Neural crest cell (in vitro differentiated cells): Measurements from ENCODE around the gene PRDM12. TPM values are rescaled to one million over a fixed set of nuclear protein-coding genes. Genes with fewer than 3 reads are reported as not detected.

Experiments used
- DNase-seq: peaks from one replicate; pipeline ENCODE4 v3.0.0; 2021; ENCODE audit warnings: low read depth, mixed read lengths, low spot score
- H3K27ac Mint-ChIP-seq: one replicate; pipeline ENCODE4 v1.8.0; 2021; ENCODE audit warnings: mild to moderate bottlenecking, mixed read lengths; ENCODE audit not compliant: unreplicated experiment
- H3K27me3 Mint-ChIP-seq: 2 replicates; pipeline ENCODE4 v1.8.0; 2021; ENCODE audit warnings: low read depth, mild to moderate bottlenecking, mixed read lengths
- H3K36me3 Mint-ChIP-seq: 2 replicates; pipeline ENCODE4 v1.8.0; 2021; ENCODE audit warnings: low read depth, mild to moderate bottlenecking, mixed read lengths
- H3K4me1 Mint-ChIP-seq: 2 replicates; pipeline ENCODE4 v1.8.0; 2021; ENCODE audit warnings: mixed read lengths
- H3K4me3 Mint-ChIP-seq: one replicate; pipeline ENCODE4 v1.8.0; 2021; ENCODE audit warnings: mild to moderate bottlenecking, mixed read lengths
- H3K9me3 Mint-ChIP-seq: 2 replicates; pipeline ENCODE4 v1.8.0; 2021; ENCODE audit warnings: mixed read lengths
- total RNA-seq: library from RNA; stranded (reverse); gene quantifications from 2 replicates; pipeline ENCODE4 v1.2.1, GENCODE V29; 2021
- TF ChIP-seq, protein P1 (sequence below): fragments of 200-600 bp; sonication (generic); conservative IDR thresholded peaks from 2 replicates; pipeline ENCODE4 v1.5.0; 2021; ENCODE audit warnings: antibody characterized with exemption, mild to moderate bottlenecking

Gene PRDM12
- total RNA-seq, 1 donor from 2014 or later = 2.2 TPM

DNA sequence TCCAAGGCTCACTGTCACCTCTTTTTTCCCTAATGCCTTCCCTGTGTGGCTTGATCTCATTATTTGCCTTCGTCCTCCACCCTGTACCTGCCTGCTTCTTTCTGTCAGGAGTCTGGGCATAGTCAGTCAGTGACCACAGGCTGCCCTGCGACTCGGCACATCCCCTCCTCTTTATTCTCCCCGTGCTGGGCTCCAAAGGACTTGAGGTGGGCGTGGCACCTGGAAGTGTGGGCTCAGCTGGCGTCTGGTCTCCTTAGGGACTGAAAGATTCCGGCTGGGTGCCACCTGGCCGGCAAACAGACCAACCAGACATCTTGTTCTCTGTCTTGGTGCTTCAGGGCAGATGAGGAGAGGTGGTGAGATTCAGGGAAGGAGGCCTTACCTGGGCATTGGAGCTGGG, 29.6 kb upstream of the PRDM12 start:
- Mint-ChIP-seq H3K4me3 (no peak overlapping the region), H3K27ac (peak overlapping the region; percentile 62), H3K4me1 (peaks cover 13% of the 10 kb centered on the region), H3K36me3 (peaks cover 13% of the 10 kb centered on the region), H3K9me3 (no peaks in the 10 kb centered on the region), H3K27me3 (peaks cover 4% of the 10 kb centered on the region)
- TF ChIP-seq, protein P1, sequence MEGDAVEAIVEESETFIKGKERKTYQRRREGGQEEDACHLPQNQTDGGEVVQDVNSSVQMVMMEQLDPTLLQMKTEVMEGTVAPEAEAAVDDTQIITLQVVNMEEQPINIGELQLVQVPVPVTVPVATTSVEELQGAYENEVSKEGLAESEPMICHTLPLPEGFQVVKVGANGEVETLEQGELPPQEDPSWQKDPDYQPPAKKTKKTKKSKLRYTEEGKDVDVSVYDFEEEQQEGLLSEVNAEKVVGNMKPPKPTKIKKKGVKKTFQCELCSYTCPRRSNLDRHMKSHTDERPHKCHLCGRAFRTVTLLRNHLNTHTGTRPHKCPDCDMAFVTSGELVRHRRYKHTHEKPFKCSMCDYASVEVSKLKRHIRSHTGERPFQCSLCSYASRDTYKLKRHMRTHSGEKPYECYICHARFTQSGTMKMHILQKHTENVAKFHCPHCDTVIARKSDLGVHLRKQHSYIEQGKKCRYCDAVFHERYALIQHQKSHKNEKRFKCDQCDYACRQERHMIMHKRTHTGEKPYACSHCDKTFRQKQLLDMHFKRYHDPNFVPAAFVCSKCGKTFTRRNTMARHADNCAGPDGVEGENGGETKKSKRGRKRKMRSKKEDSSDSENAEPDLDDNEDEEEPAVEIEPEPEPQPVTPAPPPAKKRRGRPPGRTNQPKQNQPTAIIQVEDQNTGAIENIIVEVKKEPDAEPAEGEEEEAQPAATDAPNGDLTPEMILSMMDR = no peak
- no peak for DNase-seq

DNA sequence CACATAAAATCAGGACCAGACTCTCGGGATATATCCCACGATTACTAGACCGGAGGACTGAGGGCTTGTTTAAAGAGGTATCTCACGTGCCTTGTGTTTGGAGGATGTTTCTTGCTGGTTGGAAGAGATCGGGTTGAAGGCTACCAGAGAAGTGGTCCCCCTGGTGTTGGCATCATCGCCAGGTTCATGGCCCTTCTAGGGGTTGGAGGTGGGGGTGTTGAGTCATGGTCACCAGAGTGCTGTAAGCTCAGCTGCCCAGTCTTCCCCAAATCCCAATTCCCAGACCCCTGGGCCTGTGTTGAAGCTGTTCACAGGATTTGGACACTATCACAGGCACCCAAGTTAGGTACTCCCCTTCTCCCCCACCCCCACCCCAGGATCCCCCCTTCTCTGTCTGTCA, 29.1 kb upstream of the PRDM12 start:
- H3K27ac Mint-ChIP-seq = no peak overlapping the region
- H3K36me3 Mint-ChIP-seq = peaks cover 13% of the 10 kb centered on the region
- TF ChIP-seq, protein P1 = no peak
- peaks cover 11% of the 10 kb centered on the region for H3K4me1 Mint-ChIP-seq
- no peak overlapping the region for H3K4me3 Mint-ChIP-seq
- H3K27me3 Mint-ChIP-seq = peaks cover 4% of the 10 kb centered on the region
- no peaks in the 10 kb centered on the region for H3K9me3 Mint-ChIP-seq
- no peak for DNase-seq

DNA sequence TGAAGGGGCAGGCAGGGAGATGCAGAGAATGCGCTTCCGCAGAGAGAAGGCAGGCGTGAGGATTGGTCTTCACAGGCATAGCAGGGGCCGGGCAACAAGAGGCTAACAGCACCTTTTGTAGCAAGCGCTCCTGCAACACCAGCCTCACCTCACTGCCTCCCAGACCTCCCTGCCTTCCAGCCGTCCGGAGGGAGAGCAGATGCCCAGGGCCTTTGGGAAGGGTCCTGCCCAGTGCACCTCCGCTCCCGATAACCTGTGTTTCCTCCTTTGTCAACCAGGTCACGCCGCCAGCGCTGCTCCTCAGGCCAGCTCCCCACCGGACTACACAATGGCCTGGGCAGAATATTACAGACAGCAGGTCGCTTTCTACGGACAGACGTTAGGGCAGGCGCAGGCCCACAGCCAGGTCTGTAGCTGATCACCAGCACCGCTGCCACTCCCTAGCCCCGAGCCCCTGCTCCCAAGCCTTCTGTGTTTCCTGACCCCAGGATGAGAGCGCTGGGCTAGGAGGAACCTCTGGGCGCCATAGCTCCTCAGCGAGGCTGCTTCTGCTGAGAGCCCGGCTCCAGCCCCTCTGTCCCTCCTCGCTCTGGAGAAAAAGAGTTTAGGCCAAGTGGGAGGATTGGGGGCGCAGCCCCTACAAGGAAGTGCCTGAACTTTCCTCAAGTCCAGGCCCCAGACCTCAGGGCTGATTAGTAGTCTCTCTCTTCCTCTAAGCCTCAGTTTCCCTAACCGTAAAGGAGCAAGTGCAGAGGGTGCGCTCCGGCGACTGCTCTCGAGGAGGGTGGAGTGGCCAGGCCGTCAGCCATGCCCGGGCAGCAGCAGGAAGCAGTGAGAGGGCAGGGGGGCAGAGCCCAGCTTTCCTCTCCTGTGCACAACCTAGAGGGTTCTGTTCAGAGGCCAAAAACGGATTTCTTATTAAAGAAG, 28.4 kb upstream of the PRDM12 start:
- peaks cover 11% of the 10 kb centered on the region for H3K4me1 Mint-ChIP-seq
- no peak for DNase-seq
- no peak overlapping the region for H3K27ac Mint-ChIP-seq
- TF ChIP-seq, protein P1 = no peak
- H3K4me3 Mint-ChIP-seq = no peak overlapping the region
- peaks cover 4% of the 10 kb centered on the region for H3K27me3 Mint-ChIP-seq
- no peaks in the 10 kb centered on the region for H3K9me3 Mint-ChIP-seq
- peaks cover 13% of the 10 kb centered on the region for H3K36me3 Mint-ChIP-seq

DNA sequence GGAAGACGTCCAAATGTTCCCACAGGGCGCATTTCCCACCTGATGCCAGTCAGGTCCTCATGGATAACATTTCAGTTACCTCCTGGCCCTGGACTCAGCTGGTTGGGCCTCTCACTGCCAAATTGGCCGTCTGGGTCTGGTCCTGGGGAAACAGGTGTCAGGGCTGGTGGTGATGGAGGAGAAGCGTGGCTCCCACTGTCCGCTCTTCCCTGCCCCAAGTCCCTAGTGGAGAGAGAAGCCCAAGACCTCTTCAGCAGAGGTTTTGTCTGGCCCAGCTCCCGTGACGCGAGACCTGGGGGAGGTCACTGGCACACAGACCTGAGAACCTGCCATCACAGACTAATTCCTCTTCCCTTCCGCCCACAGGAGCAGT, 27.8 kb upstream of the PRDM12 start:
- TF ChIP-seq, protein P1 = no peak
- no peak overlapping the region for H3K4me3 Mint-ChIP-seq
- H3K27me3 Mint-ChIP-seq = peaks cover 4% of the 10 kb centered on the region
- DNase-seq = no peak
- H3K9me3 Mint-ChIP-seq = no peaks in the 10 kb centered on the region
- peaks cover 11% of the 10 kb centered on the region for H3K36me3 Mint-ChIP-seq
- no peak overlapping the region for H3K27ac Mint-ChIP-seq
- peaks cover 11% of the 10 kb centered on the region for H3K4me1 Mint-ChIP-seq

DNA sequence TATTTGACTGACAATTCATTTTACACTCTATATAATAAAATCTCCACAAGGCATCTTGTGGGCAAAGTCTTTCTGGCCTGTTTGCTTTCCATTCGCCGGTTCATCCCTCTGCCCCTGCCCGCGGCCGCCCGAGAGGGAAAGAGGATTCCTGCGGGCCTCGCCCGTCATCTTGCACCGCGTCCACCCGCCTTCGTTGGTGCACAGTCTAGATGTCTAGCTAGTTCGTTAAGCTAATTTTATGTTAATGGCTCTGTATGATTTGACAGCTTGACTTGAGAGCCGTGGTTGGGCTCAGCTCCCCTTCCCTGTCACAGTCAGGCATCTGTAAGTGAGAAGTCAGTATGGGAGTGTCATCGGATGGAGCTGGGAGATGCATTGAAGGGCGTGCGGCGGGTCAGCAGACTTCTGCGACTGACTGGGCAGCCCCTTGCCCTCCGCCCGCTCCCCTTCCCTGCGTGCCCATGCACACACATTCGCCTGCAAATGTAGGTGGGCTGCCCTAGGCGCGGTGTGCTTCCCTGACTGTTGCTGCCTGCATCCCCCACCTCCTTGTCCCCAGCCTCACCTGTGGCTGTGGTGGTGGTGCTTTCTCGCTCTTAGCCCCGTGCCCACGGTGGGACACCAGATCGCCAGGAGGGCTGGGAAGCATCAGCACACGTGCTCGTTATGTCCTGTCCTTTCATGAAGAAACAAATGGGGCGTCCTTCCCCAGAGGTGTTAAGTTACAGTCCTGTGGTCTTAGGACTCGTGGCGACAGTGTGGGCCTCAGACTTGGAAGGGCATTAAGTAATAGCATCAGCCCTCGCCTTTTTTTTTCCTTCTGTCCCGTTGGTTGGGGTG, 25.9 kb upstream of the PRDM12 start:
- peaks cover 4% of the 10 kb centered on the region for H3K27me3 Mint-ChIP-seq
- peaks cover 11% of the 10 kb centered on the region for H3K4me1 Mint-ChIP-seq
- H3K36me3 Mint-ChIP-seq = peaks cover 6% of the 10 kb centered on the region
- peak overlapping the region; percentile 53 for H3K27ac Mint-ChIP-seq
- TF ChIP-seq, protein P1 = no peak
- H3K4me3 Mint-ChIP-seq = no peak overlapping the region
- H3K9me3 Mint-ChIP-seq = no peaks in the 10 kb centered on the region
- no peak for DNase-seq
